ENCODE measurements around the gene PRKN. TPM values are rescaled to one million over a fixed set of nuclear protein-coding genes. Genes with fewer than 3 reads are reported as not detected.

Gene PRKN
- total RNA-seq, 1 donor from 2014 or later, result 0.79 TPM

GRCh38 chr6:161696801-161697200, 1030.8 kb downstream of the PRKN start:
- Histone ChIP-seq H3K27me3 (ENCODE audit: control insufficient read depth, insufficient read depth, low read length) (no peaks in the 10 kb centered on the region), H3K36me3 (ENCODE audit: control insufficient read depth, insufficient read depth, low read length) (no peaks in the 10 kb centered on the region), H3K4me3 (ENCODE audit: low read depth, low read length) (no peak overlapping the region)
- no peak for TF ChIP-seq CTCF (IDR thresholded peaks at IDR 0.05; ENCODE audit: insufficient read depth, low read length, severe bottlenecking)
- no peak for FAIRE-seq
- DNase-seq (ENCODE audit: low read depth), result no peak

- no peak for TF ChIP-seq CTCF (IDR thresholded peaks at IDR 0.05; ENCODE audit: insufficient read depth, low read length, severe bottlenecking)
- no peak overlapping the region for H3K4me3 ChIP-seq (ENCODE audit: low read depth, low read length)
- FAIRE-seq, result no peak
- no peaks in the 10 kb centered on the region for H3K27me3 ChIP-seq (ENCODE audit: control insufficient read depth, insufficient read depth, low read length)
- no peaks in the 10 kb centered on the region for H3K36me3 ChIP-seq (ENCODE audit: control insufficient read depth, insufficient read depth, low read length)
- DNase-seq (ENCODE audit: low read depth), result no peak
Measured at GRCh38 chr6:161694995-161695394, 1032.6 kb downstream of the PRKN start.

- no peak for DNase-seq (ENCODE audit: low read depth)
- H3K4me3 ChIP-seq (ENCODE audit: low read depth, low read length), result no peak overlapping the region
- no peaks in the 10 kb centered on the region for H3K36me3 ChIP-seq (ENCODE audit: control insufficient read depth, insufficient read depth, low read length)
- TF ChIP-seq CTCF (IDR thresholded peaks at IDR 0.05; ENCODE audit: insufficient read depth, low read length, severe bottlenecking), result no peak
- H3K27me3 ChIP-seq (ENCODE audit: control insufficient read depth, insufficient read depth, low read length), result no peaks in the 10 kb centered on the region
- no peak for FAIRE-seq
Measured at GRCh38 chr6:161686655-161687054, 1040.9 kb downstream of the PRKN start.

GRCh38 chr6:161684731-161685475, 1042.7 kb downstream of the PRKN start:
- H3K27me3 ChIP-seq (ENCODE audit: control insufficient read depth, insufficient read depth, low read length), result no peaks in the 10 kb centered on the region
- no peaks in the 10 kb centered on the region for H3K36me3 ChIP-seq (ENCODE audit: control insufficient read depth, insufficient read depth, low read length)
- no peak overlapping the region for H3K4me3 ChIP-seq (ENCODE audit: low read depth, low read length)
- no peak for TF ChIP-seq CTCF (IDR thresholded peaks at IDR 0.05; ENCODE audit: insufficient read depth, low read length, severe bottlenecking)
- FAIRE-seq, result no peak
- DNase-seq (ENCODE audit: low read depth), result no peak

- no peaks in the 10 kb centered on the region for H3K36me3 ChIP-seq (ENCODE audit: control insufficient read depth, insufficient read depth, low read length)
- DNase-seq (ENCODE audit: low read depth), result no peak
- TF ChIP-seq CTCF (IDR thresholded peaks at IDR 0.05; ENCODE audit: insufficient read depth, low read length, severe bottlenecking), result no peak
- no peak for FAIRE-seq
- no peaks in the 10 kb centered on the region for H3K27me3 ChIP-seq (ENCODE audit: control insufficient read depth, insufficient read depth, low read length)
- H3K4me3 ChIP-seq (ENCODE audit: low read depth, low read length), result no peak overlapping the region
Measured at GRCh38 chr6:161683400-161683799, 1044.2 kb downstream of the PRKN start.

- Histone ChIP-seq H3K4me3 (ENCODE audit: low read depth, low read length) (no peak overlapping the region), H3K27me3 (ENCODE audit: control insufficient read depth, insufficient read depth, low read length) (no peaks in the 10 kb centered on the region), H3K36me3 (ENCODE audit: control insufficient read depth, insufficient read depth, low read length) (no peaks in the 10 kb centered on the region)
- no peak for TF ChIP-seq CTCF (IDR thresholded peaks at IDR 0.05; ENCODE audit: insufficient read depth, low read length, severe bottlenecking)
- FAIRE-seq (no peak), DNase-seq (ENCODE audit: low read depth) (no peak)
Measured at GRCh38 chr6:161682982-161683381, 1044.6 kb downstream of the PRKN start.

All from bronchial epithelial cell (primary cell).